ENCODE measurements around the gene SYT8.

The SYT8 gene

GRCh38 chr11:1815311-1815710 is 19.5 kb upstream of the SYT8 start:
- no peak overlapping the region for H3K4me3 ChIP-seq (ENCODE audit: low read depth, low read length)
- in situ Hi-C loops (cut with HindIII; ENCODE audit: low pct_ligation_motif_present, low sequenced_read_pairs) = no loop called here
- TF ChIP-seq, protein P1, sequence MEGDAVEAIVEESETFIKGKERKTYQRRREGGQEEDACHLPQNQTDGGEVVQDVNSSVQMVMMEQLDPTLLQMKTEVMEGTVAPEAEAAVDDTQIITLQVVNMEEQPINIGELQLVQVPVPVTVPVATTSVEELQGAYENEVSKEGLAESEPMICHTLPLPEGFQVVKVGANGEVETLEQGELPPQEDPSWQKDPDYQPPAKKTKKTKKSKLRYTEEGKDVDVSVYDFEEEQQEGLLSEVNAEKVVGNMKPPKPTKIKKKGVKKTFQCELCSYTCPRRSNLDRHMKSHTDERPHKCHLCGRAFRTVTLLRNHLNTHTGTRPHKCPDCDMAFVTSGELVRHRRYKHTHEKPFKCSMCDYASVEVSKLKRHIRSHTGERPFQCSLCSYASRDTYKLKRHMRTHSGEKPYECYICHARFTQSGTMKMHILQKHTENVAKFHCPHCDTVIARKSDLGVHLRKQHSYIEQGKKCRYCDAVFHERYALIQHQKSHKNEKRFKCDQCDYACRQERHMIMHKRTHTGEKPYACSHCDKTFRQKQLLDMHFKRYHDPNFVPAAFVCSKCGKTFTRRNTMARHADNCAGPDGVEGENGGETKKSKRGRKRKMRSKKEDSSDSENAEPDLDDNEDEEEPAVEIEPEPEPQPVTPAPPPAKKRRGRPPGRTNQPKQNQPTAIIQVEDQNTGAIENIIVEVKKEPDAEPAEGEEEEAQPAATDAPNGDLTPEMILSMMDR (IDR thresholded peaks at IDR 0.05; ENCODE audit: low read depth, low read length, missing control alignments) = no peak

GRCh38 chr11:1815751-1816150 is 19.0 kb upstream of the SYT8 start:
- in situ Hi-C loops (cut with HindIII; ENCODE audit: low pct_ligation_motif_present, low sequenced_read_pairs) = no loop called here
- TF ChIP-seq, protein P1 (IDR thresholded peaks at IDR 0.05; ENCODE audit: low read depth, low read length, missing control alignments) = no peak
- no peak overlapping the region for H3K27ac ChIP-seq
- no peaks in the 10 kb centered on the region for H3K27me3 ChIP-seq (replicated peaks)
- no peaks in the 10 kb centered on the region for H3K36me3 ChIP-seq (replicated peaks)
- DNase-seq = no peak
- no peak overlapping the region for H3K4me3 ChIP-seq (ENCODE audit: low read depth, low read length)

More at GRCh38 chr11:1815311-1815710, 19.5 kb upstream of the SYT8 start:
- H3K27me3 ChIP-seq (replicated peaks) = no peaks in the 10 kb centered on the region
- no peak for DNase-seq
- H3K27ac ChIP-seq = no peak overlapping the region
- H3K36me3 ChIP-seq (replicated peaks) = no peaks in the 10 kb centered on the region

- Histone ChIP-seq H3K27ac (no peak overlapping the region), H3K27me3 (replicated peaks) (no peaks in the 10 kb centered on the region), H3K4me3 (ENCODE audit: low read depth, low read length) (no peak overlapping the region), H3K36me3 (replicated peaks) (no peaks in the 10 kb centered on the region)
- TF ChIP-seq, protein P1 (IDR thresholded peaks at IDR 0.05; ENCODE audit: low read depth, low read length, missing control alignments) = no peak
- no peak for DNase-seq
- in situ Hi-C loops (cut with HindIII; ENCODE audit: low pct_ligation_motif_present, low sequenced_read_pairs) = no loop called here
These were observed 17.8 kb upstream of the SYT8 start for GRCh38 chr11:1817000-1817399.

- Histone ChIP-seq H3K4me3 (ENCODE audit: low read depth, low read length) (no peak overlapping the region), H3K36me3 (replicated peaks) (no peaks in the 10 kb centered on the region), H3K27ac (no peak overlapping the region), H3K27me3 (replicated peaks) (no peaks in the 10 kb centered on the region)
- TF ChIP-seq, protein P1 (IDR thresholded peaks at IDR 0.05; ENCODE audit: low read depth, low read length, missing control alignments) = no peak
- no peak for DNase-seq
- in situ Hi-C loops (cut with HindIII; ENCODE audit: low pct_ligation_motif_present, low sequenced_read_pairs) = no loop called here
These were observed 17.3 kb upstream of the SYT8 start for GRCh38 chr11:1817511-1817910.

DNA sequence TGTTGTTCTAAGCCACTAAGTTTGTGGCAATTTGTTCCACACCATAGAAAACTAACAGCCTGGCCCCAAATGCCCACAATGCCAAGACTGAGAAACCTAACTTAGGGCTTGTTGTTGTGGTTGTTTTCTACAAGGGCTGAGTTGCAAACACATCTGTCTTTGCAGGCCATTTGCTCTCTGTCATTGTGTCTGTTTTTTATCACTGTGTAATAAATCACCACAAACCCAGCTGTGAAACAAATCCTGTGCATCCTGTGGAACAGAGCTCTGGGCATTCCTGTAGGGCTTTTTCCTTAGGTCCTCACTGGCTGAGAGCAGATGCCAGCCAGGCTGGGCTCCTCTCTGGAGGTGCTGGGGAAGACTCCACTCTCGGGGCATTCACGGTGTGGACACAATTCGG is 15.7 kb upstream of the SYT8 start:
- Histone ChIP-seq H3K4me3 (ENCODE audit: low read depth, low read length) (no peak overlapping the region), H3K27ac (no peak overlapping the region), H3K27me3 (replicated peaks) (no peaks in the 10 kb centered on the region), H3K36me3 (replicated peaks) (no peaks in the 10 kb centered on the region)
- TF ChIP-seq, protein P1 (IDR thresholded peaks at IDR 0.05; ENCODE audit: low read depth, low read length, missing control alignments) = no peak
- DNase-seq = no peak
- in situ Hi-C loops (cut with HindIII; ENCODE audit: low pct_ligation_motif_present, low sequenced_read_pairs) = no loop called here

Data from brain microvascular endothelial cell (primary cell).